ENCODE results near the gene GPC3. TPM values are rescaled to one million over a fixed set of nuclear protein-coding genes. Genes with fewer than 3 reads are reported as not detected.
"Not testable (repeated sequence)": the region's sequence is repeated elsewhere in the genome, so short reads cannot be mapped to it uniquely, and the experiment has no call there.

Gene GPC3
- total and polyA plus RNA-seq, 2 experiments from 2014 or later, result 36.8 to 60.1 TPM

- Histone ChIP-seq H3K79me2 (replicated peaks; ENCODE audit: insufficient read depth) (no peaks in the 10 kb centered on the region), H3K4me1 (ENCODE audit: insufficient read depth) (no peaks in the 10 kb centered on the region), H3K27ac (ENCODE audit: low read depth) (no peak overlapping the region), H3K27me3 (ENCODE audit: insufficient read depth) (no peaks in the 10 kb centered on the region), H3F3A (replicated peaks; ENCODE audit: low read depth) (no peaks in the 10 kb centered on the region), H3K4me2 (peak overlapping the region; percentile 20; the same call in 1 of the 2 replicates), H3K9me2 (ENCODE audit: insufficient read depth) (no peaks in the 10 kb centered on the region), H3K36me3 (ENCODE audit: insufficient read depth) (no peaks in the 10 kb centered on the region), H2AFZ (no peak overlapping the region), H3K4me3 (no peak overlapping the region), H4K20me1 (replicated peaks; ENCODE audit: insufficient read depth) (no peaks in the 10 kb centered on the region)
- no peaks in the 10 kb centered on the region; the same call in 2 of the 3 replicates for H3K9me3 Mint-ChIP-seq
- no peaks in the 10 kb centered on the region; the same call in 2 of the 3 replicates for H3K36me3 Mint-ChIP-seq (ENCODE audit: low read depth)
- H3K27me3 Mint-ChIP-seq (ENCODE audit: insufficient read depth, low read depth, poor library complexity), result no peaks in the 10 kb centered on the region
- no peak overlapping the region for H3K4me3 Mint-ChIP-seq
- no peak overlapping the region for H3K27ac Mint-ChIP-seq
- peaks cover 7% of the 10 kb centered on the region; the same call in 2 of the 3 replicates for H3K4me1 Mint-ChIP-seq
- ATAC-seq (no peak), DNase-seq (ENCODE audit: low spot score) (no peak)
- TF ChIP-seq ZNF462 (CRISPR knock-in tag; IDR thresholded peaks at IDR 0.05) (no peak), ZNF114 (CRISPR knock-in tag; IDR thresholded peaks at IDR 0.05) (no peak), POLR2AphosphoS5 (IDR thresholded peaks at IDR 0.05; ENCODE audit: low read depth) (no peak), STAT1 (IDR thresholded peaks at IDR 0.05; ENCODE audit: unreplicated experiment) (no peak), CREB1 (CRISPR knock-in tag; IDR thresholded peaks at IDR 0.05; ENCODE audit: low read depth) (no peak), JUNB (IDR thresholded peaks at IDR 0.05; ENCODE audit: unreplicated experiment) (no peak), ETS1 (IDR thresholded peaks at IDR 0.05) (no peak), NANOG (IDR thresholded peaks at IDR 0.05; ENCODE audit: borderline replicate concordance) (no peak), REST (IDR thresholded peaks at IDR 0.05; ENCODE audit: unreplicated experiment) (no peak), EZH2 (IDR thresholded peaks at IDR 0.05; ENCODE audit: low read depth, unreplicated experiment) (no peak)
Measured at GRCh38 chrX:133888984-133889383, 96.4 kb downstream of the GPC3 start.

- not testable (repeated sequence) for H3K36me3 ChIP-seq (ENCODE audit: insufficient read depth); H3K4me3 ChIP-seq; H3K4me3 Mint-ChIP-seq; H2AFZ ChIP-seq; H3K4me1 Mint-ChIP-seq; H3K9me3 Mint-ChIP-seq; H3K79me2 ChIP-seq (replicated peaks; ENCODE audit: insufficient read depth); H3K4me2 ChIP-seq; H3K36me3 Mint-ChIP-seq (ENCODE audit: low read depth); H3K4me1 ChIP-seq (ENCODE audit: insufficient read depth); H3K27ac ChIP-seq (ENCODE audit: low read depth); H3K27me3 ChIP-seq (ENCODE audit: insufficient read depth); H3K9me2 ChIP-seq (ENCODE audit: insufficient read depth); H3F3A ChIP-seq (replicated peaks; ENCODE audit: low read depth); H4K20me1 ChIP-seq (replicated peaks; ENCODE audit: insufficient read depth); DNase-seq (ENCODE audit: low spot score); H3K27me3 Mint-ChIP-seq (ENCODE audit: insufficient read depth, low read depth, poor library complexity); H3K27ac Mint-ChIP-seq; ATAC-seq
Measured at GRCh38 chrX:133888084-133888483, 97.3 kb downstream of the GPC3 start.

All from GM23338 (cell line).